ENCODE results near the gene SLC12A3. TPM values are rescaled to one million over a fixed set of nuclear protein-coding genes. Genes with fewer than 3 reads are reported as not detected.

The SLC12A3 gene
- total RNA-seq, 4 donors from 2014 or later = not detected

DNA sequence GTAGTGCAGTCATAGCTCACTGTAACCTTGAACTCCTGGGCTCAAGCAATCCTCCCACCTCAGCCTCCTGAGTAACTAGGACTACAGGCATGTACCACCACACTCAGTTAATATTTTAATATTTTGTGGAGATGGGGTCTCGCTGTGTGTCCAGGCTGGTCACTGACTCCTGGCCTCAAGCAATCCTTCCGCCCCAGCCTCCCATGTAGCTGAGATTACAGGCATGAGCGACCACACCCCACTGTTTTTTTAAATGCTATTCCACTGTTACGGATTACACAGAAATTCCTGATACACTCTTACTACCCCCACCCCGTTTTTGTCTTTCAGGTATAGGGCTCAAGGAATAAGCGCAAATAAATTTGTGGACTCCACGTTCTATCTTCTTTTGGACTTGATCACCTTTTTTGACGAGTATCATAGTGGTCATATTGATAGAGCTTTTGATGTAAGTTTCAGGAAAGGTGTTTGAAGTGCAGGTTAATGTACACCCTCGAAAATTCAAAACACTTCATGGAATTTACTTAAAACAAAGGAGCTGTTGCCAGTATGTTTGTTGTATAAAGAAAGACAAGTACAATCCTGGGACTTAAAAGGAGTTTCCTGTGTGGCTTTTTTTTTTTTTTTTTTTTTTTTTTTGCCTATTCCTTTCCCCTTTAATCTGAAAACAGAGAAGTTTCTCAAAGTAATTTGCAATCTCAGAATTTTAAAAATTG is 26.2 kb upstream of the SLC12A3 start:
- TF ChIP-seq CTCF (IDR thresholded peaks at IDR 0.05) (no peak), POLR2A (IDR thresholded peaks at IDR 0.05) (no peak)
- no peak overlapping the region for H3K4me3 ChIP-seq
- H3K27me3 ChIP-seq = no peaks in the 10 kb centered on the region
- no peaks in the 10 kb centered on the region for H3K4me1 ChIP-seq
- no peak for DNase-seq
- no peak overlapping the region for H3K27ac ChIP-seq
- peaks cover 0 to 60% (median 0%) of the 10 kb centered on the region in 3 donors for H3K36me3 ChIP-seq
- H3K9me3 ChIP-seq = no peaks in the 10 kb centered on the region

DNA sequence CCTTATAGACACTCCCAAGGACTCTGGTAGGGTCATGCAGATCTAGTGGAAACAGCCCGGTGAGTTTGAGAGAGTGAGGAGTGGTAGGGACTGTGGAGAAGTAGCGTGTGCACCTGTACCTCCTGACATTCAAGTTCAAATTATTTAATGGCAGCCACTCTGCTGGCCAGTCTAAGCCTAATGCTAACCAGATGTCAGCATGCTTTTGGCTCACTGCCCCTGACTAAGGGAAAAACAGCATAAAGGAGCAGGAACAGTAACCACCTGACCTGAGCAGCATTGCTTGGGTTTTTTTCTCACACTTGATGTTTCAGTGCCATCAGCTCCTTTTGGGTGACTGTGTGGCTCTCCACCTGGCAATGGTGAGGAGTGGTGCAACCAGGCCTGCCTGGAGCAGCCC is 23.8 kb upstream of the SLC12A3 start:
- Histone ChIP-seq H3K36me3 (peaks cover 0 to 59% (median 0%) of the 10 kb centered on the region in 3 donors), H3K27ac (no peak overlapping the region)

GRCh38 chr16:56841659-56842058 is 23.3 kb upstream of the SLC12A3 start:
- H3K27ac ChIP-seq = no peak overlapping the region
- TF ChIP-seq CTCF (IDR thresholded peaks at IDR 0.05) = no peak
- no peak for TF ChIP-seq POLR2A (IDR thresholded peaks at IDR 0.05)

More for the DNA sequence above, 23.8 kb upstream of the SLC12A3 start:
- TF ChIP-seq POLR2A (IDR thresholded peaks at IDR 0.05) (no peak), CTCF (IDR thresholded peaks at IDR 0.05) (no peak)
- no peak overlapping the region for H3K4me3 ChIP-seq
- no peaks in the 10 kb centered on the region for H3K27me3 ChIP-seq
- DNase-seq = no peak
- H3K4me1 ChIP-seq = no peaks in the 10 kb centered on the region
- H3K9me3 ChIP-seq = no peaks in the 10 kb centered on the region

GRCh38 chr16:56842133-56842532 is 22.9 kb upstream of the SLC12A3 start:
- H3K27me3 ChIP-seq = no peaks in the 10 kb centered on the region
- no peaks in the 10 kb centered on the region for H3K4me1 ChIP-seq
- TF ChIP-seq CTCF (IDR thresholded peaks at IDR 0.05) = no peak
- TF ChIP-seq POLR2A (IDR thresholded peaks at IDR 0.05) = no peak
- H3K27ac ChIP-seq = no peak overlapping the region
- no peak for DNase-seq
- H3K9me3 ChIP-seq = no peaks in the 10 kb centered on the region
- H3K4me3 ChIP-seq = no peak overlapping the region
- H3K36me3 ChIP-seq = peaks cover 0 to 52% (median 0%) of the 10 kb centered on the region in 3 donors

More at GRCh38 chr16:56841659-56842058, 23.3 kb upstream of the SLC12A3 start:
- DNase-seq = no peak
- no peak overlapping the region for H3K4me3 ChIP-seq
- peaks cover 0 to 56% (median 0%) of the 10 kb centered on the region in 3 donors for H3K36me3 ChIP-seq
- no peaks in the 10 kb centered on the region for H3K27me3 ChIP-seq
- H3K9me3 ChIP-seq = no peaks in the 10 kb centered on the region
- no peaks in the 10 kb centered on the region for H3K4me1 ChIP-seq

DNA sequence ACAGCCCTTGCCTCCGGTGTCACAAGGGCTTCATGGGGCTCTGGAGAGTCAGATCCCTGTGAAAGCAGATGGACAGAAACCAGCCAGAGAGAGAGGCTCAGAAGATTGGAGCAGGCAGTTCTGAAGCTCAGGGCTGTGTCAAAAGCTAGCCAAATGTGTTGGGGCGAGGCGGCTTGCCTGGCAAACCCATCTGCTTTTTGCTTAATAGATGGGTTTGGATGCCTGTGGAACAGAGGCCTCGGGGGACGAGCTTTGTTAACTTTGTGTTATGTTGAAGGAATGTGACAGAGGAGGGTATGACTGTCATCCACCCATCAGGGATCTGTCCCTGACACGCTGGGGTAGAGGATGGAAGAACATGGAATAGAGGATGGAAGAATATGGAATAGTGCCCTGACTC is 21.0 kb upstream of the SLC12A3 start:
- Histone ChIP-seq H3K27me3 (no peaks in the 10 kb centered on the region), H3K36me3 (peaks cover 0 to 35% (median 0%) of the 10 kb centered on the region in 3 donors), H3K4me3 (no peak overlapping the region), H3K4me1 (no peaks in the 10 kb centered on the region), H3K27ac (no peak overlapping the region), H3K9me3 (no peaks in the 10 kb centered on the region)
- DNase-seq = no peak
- TF ChIP-seq POLR2A (IDR thresholded peaks at IDR 0.05) (no peak), CTCF (IDR thresholded peaks at IDR 0.05) (no peak)
